Adrenal gland (tissue), 12 donors: Measurements from ENCODE around the gene KIFC3. TPM values are rescaled to one million over a fixed set of nuclear protein-coding genes. Genes with fewer than 3 reads are reported as not detected.

ENCODE experiments used
- DNase-seq, 7 donors: peaks; one replicate each; pipeline ENCODE4 v3.0.0-alpha.2; 2019 to 2020
- H3K27ac ChIP-seq, 5 donors: fragments of 200-600 bp; sonication (generic) in 4 of 5; 1 replicate in 3 of 5; 2 replicates in 2 of 5; pipeline versions ENCODE4 v1.5.1 to v1.8.0; 2016 to 2020; ENCODE audit warnings: mild to moderate bottlenecking in 1 of 5
- H3K27me3 ChIP-seq: fragments of 200-600 bp; 2 replicates; pipeline ENCODE4 v1.8.0; 2021
- H3K36me3 ChIP-seq, 2 donors: fragments of 200-600 bp; replicated peaks in 1 of 2; 1 replicate in 1 of 2; 2 replicates in 1 of 2; pipeline versions ENCODE4 v1.5.1 to v1.8.0; 2018 to 2022
- H3K4me1 ChIP-seq, 2 donors: fragments of 200-600 bp; replicated peaks in 1 of 2; 1 replicate in 1 of 2; 2 replicates in 1 of 2; pipeline versions ENCODE4 v1.5.1 to v1.8.0; 2018 to 2021
- H3K4me3 ChIP-seq, 4 donors: fragments of 200-600 bp; sonication (generic) in 3 of 4; one replicate each; pipeline ENCODE4 v1.5.1; 2016 to 2018
- H3K9me3 ChIP-seq, 3 donors: fragments of 200-600 bp; sonication (generic) in 1 of 3; replicated peaks in 1 of 3; 1 replicate in 2 of 3; 2 replicates in 1 of 3; pipeline versions ENCODE4 v1.5.1 to v1.8.0; 2016 to 2021
- POLR2A ChIP-seq, 2 donors: fragments of 450-650 bp; IDR thresholded peaks; one replicate each; pipeline ENCODE4 v1.6.1; 2017; ENCODE audit warnings: antibody characterized with exemption in 2 of 2, mild to moderate bottlenecking in 2 of 2, moderate library complexity in 1 of 2
- whole genome bisulfite sequencing, 4 donors: extraction: QIAGEN DNeasy Blood & Tissue Kit in 2 of 4; methylation state at CpG; one replicate each; pipeline versions ENCODE4 v1.1.5 to v1.1.7; 2013 to 2017; 5-methylcytosine and 5-hydroxymethylcytosine counted together
- intact Hi-C, 2 donors: fragments of 100-400 bp; cut with DNase I; formaldehyde crosslinking; loops; one replicate each; pipeline versions ENCODE4 v1.14.1 to v1.15.0; 2022 to 2023
- polyA plus RNA-seq, 3 donors: library from polyadenylated mRNA; stranded (reverse); fragments of 200-250 nt in 2 of 3; fragments of 350-450 nt in 1 of 3; fragmentation: Illumina TruSeq in 1 of 3; extraction: RNeasy Lipid Tissue Mini Kit (QIAGEN cat#74804) in 1 of 3; gene quantifications; one replicate each; pipeline ENCODE4 v1.2.3, GENCODE V29; 2013 to 2014
- total RNA-seq, 9 donors: library from RNA; depleted of rRNA in 4 of 9; stranded (reverse); fragments of >200 nt in 4 of 9; fragments of 120-200 nt in 1 of 9; fragmentation: NEBNext Ultra II Directional in 1 of 9; extraction: Animal tissue kit (Norgen Biotek cat#: 25700) in 1 of 9; gene quantifications; one replicate each; pipeline versions ENCODE4 v1.1.0 to v1.2.4, GENCODE V29; 2013 to 2023
- TF ChIP-seq, protein P1 (sequence below), 6 experiments: fragments of 450-650 bp in 4 of 6; fragments of 200-600 bp in 2 of 6; sonication (generic) in 1 of 6; IDR thresholded peaks; 1 replicate in 5 of 6; 2 replicates in 1 of 6; pipeline versions ENCODE4 v1.5.1 to v1.8.0; 2016 to 2021; ENCODE audit warnings: antibody characterized with exemption in 6 of 6, mild to moderate bottlenecking in 2 of 6, moderate library complexity in 1 of 6
- donor health status: healthy with polysubstance abuse.
- donor health status: Bipolar disorder and iron deficiency.
- donor health status: DM: yes; HTN: yes; CAD: no.
- donor health status: DM: no; HTN: no; CAD: no.
- donor health status: DM: no; HTN: no; CAD: no.
- donor health status: DM: yes; HTN: yes; CAD: no.

Gene KIFC3
- total and polyA plus RNA-seq, 12 donors, result 15.5 to 130 (median 60.0) TPM

- no peak for DNase-seq
- intact Hi-C loops, result no loop called here
- no peak overlapping the region for H3K4me3 ChIP-seq
- H3K4me1 ChIP-seq, result peaks cover 0 to 17% of the 10 kb centered on the region in 2 donors
- no peaks in the 10 kb centered on the region for H3K27me3 ChIP-seq
- H3K27ac ChIP-seq, result no peak overlapping the region
- WGBS, 4 donors, result 90 to 93% (median 93%) methylated on average over 10 of the region's 10 CpGs
- TF ChIP-seq, protein P1, sequence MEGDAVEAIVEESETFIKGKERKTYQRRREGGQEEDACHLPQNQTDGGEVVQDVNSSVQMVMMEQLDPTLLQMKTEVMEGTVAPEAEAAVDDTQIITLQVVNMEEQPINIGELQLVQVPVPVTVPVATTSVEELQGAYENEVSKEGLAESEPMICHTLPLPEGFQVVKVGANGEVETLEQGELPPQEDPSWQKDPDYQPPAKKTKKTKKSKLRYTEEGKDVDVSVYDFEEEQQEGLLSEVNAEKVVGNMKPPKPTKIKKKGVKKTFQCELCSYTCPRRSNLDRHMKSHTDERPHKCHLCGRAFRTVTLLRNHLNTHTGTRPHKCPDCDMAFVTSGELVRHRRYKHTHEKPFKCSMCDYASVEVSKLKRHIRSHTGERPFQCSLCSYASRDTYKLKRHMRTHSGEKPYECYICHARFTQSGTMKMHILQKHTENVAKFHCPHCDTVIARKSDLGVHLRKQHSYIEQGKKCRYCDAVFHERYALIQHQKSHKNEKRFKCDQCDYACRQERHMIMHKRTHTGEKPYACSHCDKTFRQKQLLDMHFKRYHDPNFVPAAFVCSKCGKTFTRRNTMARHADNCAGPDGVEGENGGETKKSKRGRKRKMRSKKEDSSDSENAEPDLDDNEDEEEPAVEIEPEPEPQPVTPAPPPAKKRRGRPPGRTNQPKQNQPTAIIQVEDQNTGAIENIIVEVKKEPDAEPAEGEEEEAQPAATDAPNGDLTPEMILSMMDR (IDR thresholded peaks at IDR 0.05), result no peak
- no peak for TF ChIP-seq POLR2A (IDR thresholded peaks at IDR 0.05)
- H3K36me3 ChIP-seq, result no peaks in the 10 kb centered on the region
- H3K9me3 ChIP-seq, result no peaks in the 10 kb centered on the region
Observed at GRCh38 chr16:57830890-57831484, 28.7 kb upstream of the KIFC3 start.

DNA sequence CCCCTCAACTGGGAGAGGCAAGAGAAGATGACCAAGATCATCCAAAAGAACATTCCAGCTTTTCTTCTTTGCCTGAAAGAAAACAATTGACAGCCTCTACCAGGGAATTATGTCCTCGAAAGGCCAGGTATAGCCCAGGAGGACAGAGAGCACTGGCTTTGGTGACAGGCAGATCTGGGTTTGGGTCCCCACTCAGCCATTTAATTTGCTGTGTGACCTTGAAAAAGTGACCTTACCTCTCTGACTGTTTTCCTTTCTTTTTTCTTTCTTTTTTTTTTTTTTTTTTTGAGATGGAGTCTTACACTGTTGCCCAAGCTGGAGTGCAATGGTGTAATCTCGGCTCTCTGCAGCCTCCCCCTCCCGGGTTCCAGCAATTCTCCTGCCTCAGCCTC lies 27.7 kb upstream of the KIFC3 start:
- peaks cover 0 to 17% of the 10 kb centered on the region in 2 donors for H3K4me1 ChIP-seq
- TF ChIP-seq, protein P1 (IDR thresholded peaks at IDR 0.05), result no peak
- no peak for TF ChIP-seq POLR2A (IDR thresholded peaks at IDR 0.05)
- 76 to 92% (median 86%) methylated on average over 3 of the region's 3 CpGs for WGBS, 4 donors
- intact Hi-C loops, result no loop called here
- H3K36me3 ChIP-seq, result no peaks in the 10 kb centered on the region
- peak overlapping the region in 2 of 5 donors; percentile 22 to 27 for H3K27ac ChIP-seq
- no peak for DNase-seq
- no peaks in the 10 kb centered on the region for H3K9me3 ChIP-seq
- no peak overlapping the region for H3K4me3 ChIP-seq
- H3K27me3 ChIP-seq, result no peaks in the 10 kb centered on the region

DNA sequence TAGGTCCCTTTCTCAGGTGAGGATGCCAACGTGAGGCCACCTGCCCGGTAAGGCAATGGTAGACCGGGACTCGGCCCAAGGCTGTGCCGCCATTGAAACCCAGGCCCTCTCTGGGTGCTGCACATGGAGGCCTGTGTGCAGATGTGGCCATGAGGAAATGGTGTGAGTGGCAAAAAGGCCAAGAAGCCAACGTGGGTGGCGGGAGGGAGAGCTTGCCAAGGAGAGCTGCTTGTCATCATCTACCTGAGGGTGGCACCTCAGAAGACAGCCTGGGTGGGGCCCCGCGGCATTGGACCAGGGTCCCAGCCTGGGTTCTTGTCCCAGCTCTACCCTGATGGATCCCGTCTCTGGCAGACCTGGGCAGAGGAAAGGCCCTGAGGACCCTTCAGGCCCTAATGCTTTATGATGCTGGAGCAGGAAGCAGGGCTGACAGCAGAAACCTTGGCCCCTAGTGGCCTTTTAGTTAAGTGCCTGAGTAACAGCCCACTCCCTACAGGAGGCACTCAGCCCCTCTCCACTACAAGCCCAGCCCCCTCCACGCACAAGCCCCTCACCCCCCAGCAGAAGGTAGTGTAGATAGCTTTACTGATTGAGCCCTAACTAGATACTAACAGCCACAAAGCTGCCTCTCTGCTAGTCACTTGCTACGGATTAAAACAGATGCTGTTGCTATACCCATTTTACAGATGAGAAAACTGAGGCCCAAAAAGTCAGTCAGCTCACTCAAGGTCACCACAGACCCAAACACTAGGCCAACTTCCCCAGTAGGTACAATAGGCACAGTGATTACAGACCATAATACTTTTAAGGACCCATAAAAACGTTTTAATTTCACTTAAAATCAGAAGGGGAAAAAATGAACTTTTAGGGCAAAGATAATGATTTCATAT lies 26.2 kb upstream of the KIFC3 start:
- Histone ChIP-seq H3K27me3 (no peaks in the 10 kb centered on the region), H3K4me3 (no peak overlapping the region), H3K9me3 (no peaks in the 10 kb centered on the region), H3K4me1 (peaks cover 0 to 17% of the 10 kb centered on the region in 2 donors), H3K27ac (no peak overlapping the region), H3K36me3 (no peaks in the 10 kb centered on the region)
- TF ChIP-seq POLR2A (IDR thresholded peaks at IDR 0.05), result no peak
- TF ChIP-seq, protein P1 (IDR thresholded peaks at IDR 0.05), result no peak
- intact Hi-C loops, result no loop called here
- DNase-seq, result no peak
- 81 to 88% (median 85%) methylated on average over 7 to 13 of the region's 13 CpGs for WGBS, 4 donors

DNA sequence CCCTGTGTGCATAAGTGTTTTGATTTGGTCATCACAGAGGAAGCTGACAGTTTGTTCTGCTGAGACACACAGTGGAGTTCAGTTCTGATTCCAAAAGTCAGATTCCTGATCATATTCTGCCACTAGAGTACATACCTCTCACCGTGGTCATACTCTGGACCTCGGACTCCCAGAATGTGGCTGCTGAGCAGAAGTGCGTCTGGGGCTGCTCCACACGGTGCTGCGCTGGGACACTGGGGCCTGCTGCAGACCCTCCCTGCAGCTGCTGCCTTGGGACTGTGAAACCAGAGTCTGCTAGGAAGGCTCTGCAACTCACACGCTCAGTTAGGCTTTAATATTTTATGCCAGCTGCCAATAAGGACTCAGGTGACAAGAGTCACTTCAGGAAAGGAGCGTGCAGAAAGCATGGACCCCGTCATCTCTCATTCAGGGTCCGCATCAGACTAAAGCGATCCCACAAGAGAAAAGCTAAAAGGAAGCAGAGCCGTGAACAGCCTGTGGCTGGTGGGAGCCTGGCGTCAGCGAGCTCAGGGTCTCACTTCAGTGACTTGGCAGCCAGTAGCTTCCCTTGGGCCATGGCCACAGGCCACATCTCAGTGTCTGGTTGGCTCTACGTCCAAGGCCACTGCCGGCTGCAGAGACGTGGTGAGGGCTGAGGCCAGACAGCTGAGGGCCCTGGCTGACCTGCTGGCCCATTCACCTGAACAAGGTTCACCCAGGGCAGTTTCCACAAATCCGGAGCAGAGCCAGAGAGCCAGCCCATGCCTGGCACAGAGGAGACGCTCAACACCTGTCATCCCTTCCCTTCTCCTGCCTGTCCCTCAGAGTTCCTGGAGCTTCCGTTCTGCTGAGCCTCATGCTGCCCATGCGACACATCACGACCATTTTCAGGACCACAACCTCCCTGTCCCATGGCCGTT lies 24.7 kb upstream of the KIFC3 start:
- Histone ChIP-seq H3K36me3 (no peaks in the 10 kb centered on the region), H3K4me3 (no peak overlapping the region), H3K4me1 (peaks cover 0 to 17% of the 10 kb centered on the region in 2 donors), H3K27ac (no peak overlapping the region), H3K27me3 (no peaks in the 10 kb centered on the region), H3K9me3 (no peaks in the 10 kb centered on the region)
- TF ChIP-seq, protein P1 (IDR thresholded peaks at IDR 0.05), result no peak
- no peak for TF ChIP-seq POLR2A (IDR thresholded peaks at IDR 0.05)
- WGBS, 4 donors, result 60 to 71% (median 67%) methylated on average over 17 to 22 of the region's 22 CpGs
- intact Hi-C loops, result no loop called here
- DNase-seq, result peak in 6 of 7 donors; percentile 58 to 76 (median 66)
